GM19328 (cell line): ENCODE results near the gene SMIM1.

Source experiments
- ATAC-seq: cut with Tn5 transposase; IDR thresholded peaks from one replicate; pipeline ENCODE4 v1.9.1; 2021; ENCODE audit warnings: mild to moderate bottlenecking, moderate library complexity; ENCODE audit not compliant: unreplicated experiment

The SMIM1 gene

GRCh38 chr1:3817821-3818597 is 45.5 kb downstream of the SMIM1 start:
- ATAC-seq, result no peak

- no peak for ATAC-seq
These were observed 47.2 kb downstream of the SMIM1 start for GRCh38 chr1:3819771-3820200.

DNA sequence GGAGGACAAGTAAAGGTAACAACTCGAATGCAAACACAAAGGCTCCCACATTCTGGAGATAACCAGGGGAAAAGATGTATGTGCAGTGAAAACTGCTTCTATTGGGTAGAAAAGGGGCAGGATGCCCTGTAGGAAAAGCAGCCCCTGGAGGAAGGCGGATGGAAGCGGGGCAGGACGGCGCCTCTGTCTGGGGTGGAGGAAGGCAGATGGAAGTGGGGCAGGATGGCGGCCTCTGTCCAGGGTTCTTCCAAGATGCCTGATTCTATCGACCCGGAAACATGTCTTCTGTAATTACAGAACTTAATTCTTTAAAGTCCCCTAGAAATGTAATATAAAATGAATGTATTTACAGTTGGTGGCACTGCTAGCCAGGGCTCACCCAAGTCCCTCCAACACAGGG is 47.8 kb downstream of the SMIM1 start:
- ATAC-seq, result no peak

DNA sequence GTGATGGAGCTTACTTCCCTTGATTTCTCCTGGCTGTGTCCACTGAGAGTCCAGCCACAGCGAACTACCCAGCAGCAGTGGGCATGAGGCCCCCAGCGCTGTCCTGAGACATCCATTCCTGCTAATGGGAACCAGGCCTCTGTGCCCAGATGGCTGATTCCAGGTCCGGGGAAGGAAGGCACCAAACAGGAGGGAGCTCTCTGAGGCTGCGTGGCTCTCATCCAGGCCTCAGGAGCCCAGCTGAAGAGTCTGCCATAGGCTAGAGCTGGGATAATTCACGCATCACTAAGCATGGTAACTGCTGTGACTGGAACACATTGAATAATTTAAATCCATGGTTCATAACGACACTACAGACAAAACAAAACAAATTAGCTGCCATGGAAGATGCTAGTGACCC is 48.5 kb downstream of the SMIM1 start:
- ATAC-seq, result no peak

DNA sequence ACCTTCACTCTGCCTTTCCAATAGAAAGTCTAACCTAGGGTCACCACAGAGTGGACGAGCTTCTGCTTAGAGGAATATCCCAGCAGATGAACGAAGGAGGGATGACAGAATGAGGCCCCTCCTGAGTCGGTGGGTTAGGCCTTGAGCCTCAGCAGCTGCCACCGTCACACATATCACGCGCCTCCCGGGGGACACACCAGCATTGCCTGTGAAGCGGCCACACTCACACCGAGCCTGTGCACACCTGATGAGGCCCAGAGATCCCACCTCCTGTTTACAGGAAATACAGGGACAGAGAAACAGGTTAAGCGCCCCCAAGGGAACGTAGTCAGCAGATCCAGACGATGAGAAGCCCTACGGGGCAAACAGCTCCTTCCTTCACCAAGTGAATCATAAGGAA is 48.9 kb downstream of the SMIM1 start:
- no peak for ATAC-seq

DNA sequence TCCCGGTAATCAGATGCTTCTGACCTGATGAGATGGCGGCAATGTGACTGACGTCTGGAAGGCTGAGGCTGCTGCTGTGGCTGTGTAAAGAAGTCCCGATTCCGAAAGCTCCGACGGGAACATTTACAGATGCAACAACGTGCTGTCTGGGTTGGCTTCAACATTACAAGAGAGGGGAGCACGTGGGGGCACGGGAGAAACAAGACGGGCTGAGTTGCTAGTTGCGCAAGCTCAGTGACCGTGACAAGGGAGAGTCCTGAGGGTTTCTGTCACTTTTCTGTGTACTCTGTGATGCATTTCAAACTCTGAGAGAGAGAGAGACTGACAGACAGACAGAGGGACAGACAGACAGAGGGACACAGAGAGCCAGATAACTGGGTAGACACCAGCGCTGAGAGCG is 49.4 kb downstream of the SMIM1 start:
- ATAC-seq, result no peak

- no peak for ATAC-seq
These were observed 49.9 kb downstream of the SMIM1 start for GRCh38 chr1:3822421-3822820.

GRCh38 chr1:3824650-3825049 is 52.1 kb downstream of the SMIM1 start:
- no peak for ATAC-seq

GRCh38 chr1:3825356-3825755 is 52.8 kb downstream of the SMIM1 start:
- no peak for ATAC-seq
